Omental fat pad (tissue), 4 donors: ENCODE results near the gene CGAS. TPM values are rescaled to one million over a fixed set of nuclear protein-coding genes. Genes with fewer than 3 reads are reported as not detected.
"Not testable (repeated sequence)": the region's sequence is repeated elsewhere in the genome, so short reads cannot be mapped to it uniquely, and the experiment has no call there.

Source experiments
- ATAC-seq: fragments of 150-250 bp; one replicate; pipeline ENCODE4 v1.9.1; 2016; ENCODE audit warnings: mild to moderate bottlenecking, moderate library complexity; ENCODE audit not compliant: low FRiP score
- DNase-seq: peaks from one replicate; pipeline ENCODE4 v3.0.0-alpha.2; 2019; ENCODE audit warnings: low spot score
- CTCF ChIP-seq, 3 donors: fragments of 450-650 bp; IDR thresholded peaks; one replicate each; pipeline ENCODE4 v1.5.1; 2016 to 2017; ENCODE audit warnings: antibody characterized with exemption in 3 of 3, mild to moderate bottlenecking in 3 of 3, moderate library complexity in 2 of 3
- total RNA-seq, 4 donors: library from RNA; depleted of rRNA; stranded (reverse); fragments of >200 nt; gene quantifications; one replicate each; pipeline ENCODE4 v1.1.0, GENCODE V29; 2016

CGAS gene
- total RNA-seq, 4 donors from 2014 or later: 3.6 to 11.0 (median 6.5) TPM

- no peak for ATAC-seq
- no peak for DNase-seq
- no peak for TF ChIP-seq CTCF (IDR thresholded peaks at IDR 0.05)
These were observed 42.7 kb downstream of the CGAS start for GRCh38 chr6:73409395-73409794.

GRCh38 chr6:73400656-73401055 lies 51.4 kb downstream of the CGAS start:
- no peak for ATAC-seq
- no peak for TF ChIP-seq CTCF (IDR thresholded peaks at IDR 0.05)

GRCh38 chr6:73395875-73396274 lies 56.2 kb downstream of the CGAS start:
- DNase-seq (no peak), ATAC-seq (no peak)
- no peak for TF ChIP-seq CTCF (IDR thresholded peaks at IDR 0.05)

More at GRCh38 chr6:73400656-73401055, 51.4 kb downstream of the CGAS start:
- no peak for DNase-seq

- ATAC-seq: peak; percentile 67
- no peak for DNase-seq
- no peak for TF ChIP-seq CTCF (IDR thresholded peaks at IDR 0.05)
These were observed 57.3 kb downstream of the CGAS start, which contains the start of gene DDX43 for GRCh38 chr6:73394577-73395354. Gene DDX43 (plus strand): TSS chr6:73394828. CDS start chr6:73394906, 78 bp downstream.

GRCh38 chr6:73393278-73393677 lies 58.8 kb downstream of the CGAS start:
- ATAC-seq (no peak), DNase-seq (no peak)
- no peak for TF ChIP-seq CTCF (IDR thresholded peaks at IDR 0.05)

GRCh38 chr6:73392188-73392587 lies 59.9 kb downstream of the CGAS start:
- DNase-seq, ATAC-seq: not testable (repeated sequence)

GRCh38 chr6:73391675-73392074 lies 60.4 kb downstream of the CGAS start:
- ATAC-seq: no peak
- DNase-seq: no peak
- no peak for TF ChIP-seq CTCF (IDR thresholded peaks at IDR 0.05)
